Naive thymus-derived CD8-positive, alpha-beta T cell (primary cell): Measurements from ENCODE around the gene ARFIP2. TPM values are rescaled to one million over a fixed set of nuclear protein-coding genes. Genes with fewer than 3 reads are reported as not detected.

Experiments used
- ATAC-seq, 2 donors: fragments of 150-1000 bp; cut with Tn5 transposase in 1 of 2; sonication (Bioruptor Pico), chemical (Tn5 transposase) in 1 of 2; 1 replicate in 1 of 2; 2 replicates in 1 of 2; pipeline ENCODE4 v1.10.0; 2021; ENCODE audit warnings: mild to moderate bottlenecking in 2 of 2, moderate library complexity in 2 of 2
- POLR2A ChIA-PET: fragments of 350-600 bp; sonication (Branson Sonifier 250); formaldehyde crosslinking; loops from one replicate; lab custom pipeline; 2021; ENCODE audit warnings: antibody characterized with exemption; lab: Charles Lee
- DNase-seq, 10 donors: peaks; one replicate each; pipeline versions ENCODE4 v3.0.0 to v3.0.0-alpha.2; 2020 to 2022
- H3K27ac Mint-ChIP-seq, 10 donors: one replicate each; pipeline ENCODE4 v1.8.0; 2020 to 2022; ENCODE audit warnings: mild to moderate bottlenecking in 10 of 10, mixed read lengths in 10 of 10, moderate library complexity in 4 of 10, inconsistent platforms in 1 of 10
- H3K27me3 Mint-ChIP-seq, 5 donors: one replicate each; pipeline ENCODE4 v1.8.0; 2021 to 2022; ENCODE audit warnings: mixed read lengths in 5 of 5
- H3K36me3 Mint-ChIP-seq, 3 donors: one replicate each; pipeline ENCODE4 v1.8.0; 2020 to 2022; ENCODE audit warnings: mixed read lengths in 3 of 3, mild to moderate bottlenecking in 2 of 3, inconsistent platforms in 1 of 3
- H3K4me1 Mint-ChIP-seq, 4 donors: one replicate each; pipeline ENCODE4 v1.8.0; 2021 to 2022; ENCODE audit warnings: mixed read lengths in 4 of 4
- H3K4me3 Mint-ChIP-seq, 10 donors: one replicate each; pipeline ENCODE4 v1.8.0; 2020 to 2022; ENCODE audit warnings: mild to moderate bottlenecking in 10 of 10, mixed read lengths in 10 of 10, moderate library complexity in 6 of 10, inconsistent platforms in 1 of 10
- H3K9me3 Mint-ChIP-seq, 9 donors: one replicate each; pipeline ENCODE4 v1.8.0; 2020 to 2022; ENCODE audit warnings: mixed read lengths in 9 of 9, mild to moderate bottlenecking in 3 of 9, inconsistent platforms in 1 of 9, moderate library complexity in 1 of 9
- polyA plus RNA-seq, 3 donors: library from polyadenylated mRNA; unstranded; fragments of 300-500 nt; fragmentation: Illumina TruSeq; gene quantifications; one replicate each; pipeline ENCODE4 v1.2.3, GENCODE V29; 2021
- total RNA-seq, 8 experiments: library from RNA in 2 of 8; stranded (reverse) in 2 of 8; gene quantifications; one replicate each; pipeline ENCODE4 v1.2.3 and lab custom pipeline; 2021 to 2026

ARFIP2 gene
- total and polyA plus RNA-seq, 5 experiments from 2014 or later, result 31.1 to 56.1 (median 43.8) TPM

DNA sequence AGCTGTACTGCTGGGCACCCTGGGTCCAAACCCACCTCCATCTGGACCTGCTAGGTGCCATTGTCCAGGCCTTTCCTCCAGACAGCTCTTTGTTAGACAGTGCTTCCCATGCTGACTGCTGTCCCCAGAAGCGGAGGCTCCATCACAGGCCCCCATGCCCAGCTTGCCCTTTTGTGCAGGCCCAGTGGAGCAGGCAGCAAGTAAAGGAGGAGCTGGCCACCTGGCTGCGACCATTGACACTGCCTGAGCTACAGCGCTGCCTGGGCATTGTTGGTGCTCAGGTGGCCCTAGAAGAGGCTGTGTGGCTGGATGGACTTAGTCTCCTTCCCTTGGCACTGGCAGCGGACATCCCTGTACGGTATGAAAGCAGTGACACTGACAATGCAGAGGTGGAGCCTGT lies 17.4 kb upstream of the ARFIP2 start:
- no peak overlapping the region for H3K4me3 Mint-ChIP-seq
- H3K27me3 Mint-ChIP-seq, result peaks cover 0 to 1% (median 0%) of the 10 kb centered on the region in 5 donors
- H3K4me1 Mint-ChIP-seq, result peaks cover 3 to 35% (median 21%) of the 10 kb centered on the region in 4 donors
- H3K36me3 Mint-ChIP-seq, result peaks cover 0 to 70% (median 9%) of the 10 kb centered on the region in 3 donors
- DNase-seq (no peak), ATAC-seq (no peak)
- no peaks in the 10 kb centered on the region for H3K9me3 Mint-ChIP-seq
- H3K27ac Mint-ChIP-seq, result peak overlapping the region in 4 of 10 donors; percentile 17 to 76 (median 47)
- POLR2A ChIA-PET, result interaction anchor here (0.5 kb wide), 1 partner anchor 173 kb away, joined by 3 read pairs; no protein-coding TSS in a partner anchor

DNA sequence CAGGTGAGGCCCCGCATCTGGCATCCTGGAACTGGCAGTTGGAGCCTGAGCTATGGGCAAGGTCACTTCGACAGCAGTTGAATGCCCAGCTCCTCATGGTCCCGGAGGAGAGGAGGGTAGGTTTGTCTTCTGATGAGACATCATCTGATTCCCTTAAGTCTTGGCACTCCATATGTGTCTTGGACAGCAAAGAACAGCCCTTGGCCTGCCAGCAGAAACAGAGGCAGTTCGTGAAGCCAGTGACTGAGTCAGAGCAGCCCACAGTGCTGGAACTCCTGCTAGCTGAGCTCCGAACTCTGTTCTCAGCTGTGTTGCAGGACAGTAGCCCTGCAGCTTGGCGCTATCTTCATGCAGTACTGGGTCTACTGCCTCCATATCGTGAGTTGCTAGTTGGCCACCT lies 17.0 kb upstream of the ARFIP2 start:
- Mint-ChIP-seq H3K4me3 (no peak overlapping the region), H3K36me3 (peaks cover 0 to 70% (median 5%) of the 10 kb centered on the region in 3 donors), H3K27ac (peak overlapping the region in 1 of 10 donors; percentile 76), H3K27me3 (peaks cover 0 to 1% (median 0%) of the 10 kb centered on the region in 5 donors), H3K9me3 (no peaks in the 10 kb centered on the region), H3K4me1 (peaks cover 3 to 38% (median 23%) of the 10 kb centered on the region in 4 donors)
- DNase-seq (no peak), ATAC-seq (no peak)
- POLR2A ChIA-PET, result interaction anchor here (0.5 kb wide), 1 partner anchor 173 kb away, joined by 3 read pairs; no protein-coding TSS in a partner anchor

DNA sequence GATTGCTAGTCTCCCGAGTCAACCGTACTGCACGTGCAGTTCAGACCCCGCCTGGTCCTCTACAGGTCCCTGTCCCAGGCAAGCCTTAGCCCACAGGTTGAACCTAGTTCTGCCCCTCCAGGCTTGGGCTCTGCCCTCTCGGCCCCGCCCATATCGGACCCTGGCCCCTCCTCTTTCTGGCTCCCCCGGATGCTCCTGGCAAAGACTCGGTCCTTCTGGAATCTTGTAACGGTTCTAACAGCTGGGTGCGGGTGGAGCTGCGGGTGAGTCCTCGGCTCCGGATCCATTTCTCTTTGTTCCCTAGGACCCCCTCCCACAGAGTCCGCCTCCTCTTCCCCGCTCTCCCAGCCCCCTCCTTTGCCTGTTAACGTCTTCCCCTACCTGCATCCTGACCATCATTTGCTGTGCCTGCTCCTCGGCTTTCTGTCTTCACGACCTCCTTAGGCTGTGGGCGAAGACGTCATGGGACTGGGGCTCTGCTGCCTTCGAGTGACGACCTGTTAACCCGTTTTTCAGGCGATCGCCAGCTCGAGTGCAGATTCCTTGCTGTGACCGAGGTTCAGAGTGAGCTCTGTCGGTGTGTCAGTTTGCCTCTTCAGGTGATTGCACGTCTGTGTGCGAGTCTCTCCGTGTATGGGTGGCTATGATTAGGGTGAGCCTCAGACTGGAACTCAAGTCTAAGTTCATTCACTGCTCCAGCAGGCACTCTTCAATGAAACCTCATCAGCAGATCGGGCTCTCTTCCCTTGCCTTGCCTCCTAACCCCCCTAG lies 16.1 kb upstream of the ARFIP2 start, which contains the start of gene DNHD1:
DNHD1 (plus strand) TSS at position 212 of the 771 bp plus-strand sequence. CDS start 936 bp downstream, outside the sequence.
- no peak for DNase-seq
- H3K36me3 Mint-ChIP-seq, result peaks cover 0 to 71% (median 0%) of the 10 kb centered on the region in 3 donors
- ATAC-seq, result no peak
- H3K4me3 Mint-ChIP-seq, result no peak within 1 kb of the TSS
- H3K27ac Mint-ChIP-seq, result peak within 1 kb of the TSS in 3 of 10 donors; percentile 28 to 87 (median 43)
- peaks cover 5 to 41% (median 24%) of the 10 kb centered on the region in 4 donors for H3K4me1 Mint-ChIP-seq
- H3K27me3 Mint-ChIP-seq, result peaks cover 0 to 1% (median 0%) of the 10 kb centered on the region in 5 donors
- POLR2A ChIA-PET, result no interaction called here
- no peaks in the 10 kb centered on the region for H3K9me3 Mint-ChIP-seq

DNA sequence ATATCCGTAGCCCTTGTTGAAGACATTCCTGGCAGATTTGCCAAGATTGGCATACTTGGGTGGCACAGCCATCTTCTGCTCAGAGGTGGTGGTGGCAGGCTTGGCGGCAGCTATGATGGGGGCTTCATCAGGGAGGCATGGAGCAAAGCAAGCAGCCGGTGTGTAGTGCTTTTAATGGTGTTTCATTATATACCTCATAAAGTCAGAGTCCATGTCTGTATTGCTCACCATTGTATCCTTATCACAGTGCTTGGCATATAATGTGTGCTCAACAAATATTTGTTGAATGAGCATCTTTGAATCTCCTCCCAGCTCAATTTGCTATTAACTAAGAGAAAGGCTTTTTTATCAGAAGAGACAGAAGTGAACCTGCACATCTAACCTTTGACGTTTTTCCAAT lies 8.2 kb upstream of the ARFIP2 start:
- DNase-seq (no peak), ATAC-seq (no peak)
- peaks cover 5 to 26% (median 8%) of the 10 kb centered on the region in 4 donors for H3K4me1 Mint-ChIP-seq
- no peaks in the 10 kb centered on the region for H3K9me3 Mint-ChIP-seq
- H3K36me3 Mint-ChIP-seq, result peaks cover 0 to 54% (median 4%) of the 10 kb centered on the region in 3 donors
- H3K27me3 Mint-ChIP-seq, result no peaks in the 10 kb centered on the region
- peak overlapping the region in 6 of 10 donors; percentile 5 to 78 (median 28) for H3K27ac Mint-ChIP-seq
- POLR2A ChIA-PET, result no interaction called here
- no peak overlapping the region for H3K4me3 Mint-ChIP-seq

DNA sequence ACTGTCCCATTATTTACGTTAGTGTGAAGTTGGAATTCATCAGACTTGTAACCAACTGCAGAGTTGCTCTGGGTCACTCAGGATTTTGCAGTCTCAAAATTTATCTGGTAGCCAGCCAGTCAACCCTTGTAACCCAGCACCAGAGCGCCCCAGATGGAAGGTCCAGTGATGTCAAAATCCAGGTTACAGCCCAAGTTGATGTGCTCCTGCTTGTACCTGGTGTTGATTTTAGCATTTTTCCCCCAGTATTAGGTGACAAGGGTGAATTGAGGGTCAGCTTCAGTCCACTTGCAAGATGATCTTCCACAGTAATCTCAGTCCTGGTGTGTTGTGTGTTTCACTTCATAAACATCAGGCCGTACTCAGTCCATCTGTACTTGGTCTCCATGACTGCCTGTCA lies 7.7 kb upstream of the ARFIP2 start:
- Mint-ChIP-seq H3K27me3 (no peaks in the 10 kb centered on the region), H3K4me1 (peaks cover 5 to 25% (median 8%) of the 10 kb centered on the region in 4 donors), H3K9me3 (no peaks in the 10 kb centered on the region), H3K27ac (peak overlapping the region in 4 of 10 donors; percentile 35 to 78 (median 60)), H3K36me3 (peaks cover 0 to 51% (median 4%) of the 10 kb centered on the region in 3 donors), H3K4me3 (no peak overlapping the region)
- POLR2A ChIA-PET, result interaction anchor here (0.6 to 1.3 kb wide), 2 partner anchors 11 to 13 kb away, joined by 3 read pairs; no protein-coding TSS in a partner anchor
- ATAC-seq, result no peak
- DNase-seq, result no peak

DNA sequence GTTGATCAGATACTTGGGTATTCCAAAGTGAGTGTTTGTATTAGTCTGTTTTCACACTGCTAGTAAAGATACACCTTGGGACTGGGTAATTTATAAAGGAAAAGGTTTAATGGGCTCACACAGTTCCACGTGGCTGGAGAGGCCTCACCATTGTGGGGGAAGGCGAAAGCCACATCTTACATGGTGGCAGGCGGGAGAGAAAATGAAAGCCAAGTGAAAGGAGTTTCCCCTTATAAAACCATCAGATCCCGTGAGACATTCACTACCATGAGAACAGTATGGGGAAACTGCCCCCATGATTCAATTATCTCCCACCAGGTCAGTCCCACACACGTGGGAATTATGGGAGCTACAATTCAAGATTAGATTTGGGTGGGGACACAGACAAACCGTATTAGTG lies 7.2 kb upstream of the ARFIP2 start:
- DNase-seq, result no peak
- Mint-ChIP-seq H3K9me3 (no peaks in the 10 kb centered on the region), H3K4me3 (no peak overlapping the region), H3K27ac (peak overlapping the region in 6 of 10 donors; percentile 30 to 65 (median 52)), H3K27me3 (no peaks in the 10 kb centered on the region), H3K4me1 (peaks cover 6 to 23% (median 9%) of the 10 kb centered on the region in 4 donors), H3K36me3 (peaks cover 0 to 46% (median 4%) of the 10 kb centered on the region in 3 donors)
- POLR2A ChIA-PET, result interaction anchor here (0.6 to 1.3 kb wide), 2 partner anchors 11 to 12 kb away, joined by 3 read pairs; no protein-coding TSS in a partner anchor
- ATAC-seq, result no peak

DNA sequence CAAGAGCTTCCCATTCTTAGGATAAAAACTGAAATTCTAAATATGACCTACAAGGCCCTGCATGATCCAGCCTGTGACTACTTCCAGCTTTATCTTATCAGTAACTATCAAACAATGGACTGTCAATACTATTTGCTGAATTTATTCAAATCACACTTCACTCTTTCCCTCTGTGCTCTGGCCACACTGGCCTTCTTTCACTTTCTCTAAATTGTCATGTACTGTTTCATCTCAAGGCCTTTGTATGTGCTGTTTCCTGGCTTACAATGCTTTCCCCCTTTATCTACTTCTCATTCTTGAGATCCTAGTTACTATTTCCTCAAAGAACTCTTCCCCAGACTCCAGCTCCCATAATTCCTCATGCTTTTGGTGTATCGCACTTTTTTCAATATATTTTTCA lies 5.8 kb upstream of the ARFIP2 start:
- POLR2A ChIA-PET, result no interaction called here
- no peak overlapping the region for H3K4me3 Mint-ChIP-seq
- no peaks in the 10 kb centered on the region for H3K27me3 Mint-ChIP-seq
- no peak for ATAC-seq
- H3K36me3 Mint-ChIP-seq, result peaks cover 0 to 34% (median 4%) of the 10 kb centered on the region in 3 donors
- peaks cover 15 to 33% (median 20%) of the 10 kb centered on the region in 4 donors for H3K4me1 Mint-ChIP-seq
- no peak for DNase-seq
- H3K27ac Mint-ChIP-seq, result no peak overlapping the region
- no peaks in the 10 kb centered on the region for H3K9me3 Mint-ChIP-seq

DNA sequence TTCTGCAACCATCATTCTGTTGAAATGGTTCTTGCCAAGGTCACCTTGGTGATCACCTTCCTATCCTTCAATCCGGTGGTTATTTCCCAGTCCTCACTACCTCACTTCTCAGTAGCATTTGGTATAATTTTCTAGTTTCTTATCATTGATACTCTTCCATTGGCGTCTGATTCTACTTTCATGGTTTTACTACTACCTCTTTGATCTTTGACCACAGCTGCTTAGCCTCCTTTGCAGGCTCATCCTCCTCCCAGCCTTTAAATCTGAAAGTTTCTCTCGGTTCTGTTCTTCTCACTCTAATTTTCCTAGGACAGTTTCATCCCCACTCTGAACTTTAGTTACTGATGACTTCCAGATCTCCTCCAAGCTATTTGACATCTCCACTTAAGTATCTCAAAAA lies 5.1 kb upstream of the ARFIP2 start:
- Mint-ChIP-seq H3K4me1 (peaks cover 15 to 34% (median 22%) of the 10 kb centered on the region in 4 donors), H3K27ac (no peak overlapping the region), H3K27me3 (no peaks in the 10 kb centered on the region), H3K9me3 (no peaks in the 10 kb centered on the region), H3K4me3 (no peak overlapping the region), H3K36me3 (peaks cover 0 to 27% (median 4%) of the 10 kb centered on the region in 3 donors)
- POLR2A ChIA-PET, result no interaction called here
- DNase-seq, result no peak
- no peak for ATAC-seq

DNA sequence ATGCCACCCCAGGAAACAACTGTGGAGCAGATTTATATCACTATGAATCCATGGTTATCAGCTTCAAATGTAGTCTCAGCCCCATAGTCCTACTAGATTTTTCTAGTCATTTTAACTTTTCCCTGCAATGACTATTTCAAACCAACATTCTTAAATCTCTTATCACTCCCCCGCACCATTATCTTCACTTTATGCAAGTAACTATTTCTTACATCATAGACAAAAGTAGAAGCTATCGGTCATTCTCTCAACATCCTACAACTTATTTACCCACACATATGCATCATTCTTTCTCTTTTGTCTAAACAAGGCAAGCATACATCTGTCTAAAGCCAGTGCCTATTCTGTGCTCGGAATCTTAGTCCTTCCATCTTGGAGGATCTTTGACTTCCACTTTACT lies 4.5 kb upstream of the ARFIP2 start:
- Mint-ChIP-seq H3K27me3 (no peaks in the 10 kb centered on the region), H3K4me1 (peaks cover 20 to 40% (median 28%) of the 10 kb centered on the region in 4 donors), H3K27ac (no peak overlapping the region), H3K36me3 (peaks cover 0 to 21% (median 4%) of the 10 kb centered on the region in 3 donors), H3K9me3 (no peaks in the 10 kb centered on the region), H3K4me3 (no peak overlapping the region)
- POLR2A ChIA-PET, result no interaction called here
- DNase-seq, result no peak
- ATAC-seq, result no peak

DNA sequence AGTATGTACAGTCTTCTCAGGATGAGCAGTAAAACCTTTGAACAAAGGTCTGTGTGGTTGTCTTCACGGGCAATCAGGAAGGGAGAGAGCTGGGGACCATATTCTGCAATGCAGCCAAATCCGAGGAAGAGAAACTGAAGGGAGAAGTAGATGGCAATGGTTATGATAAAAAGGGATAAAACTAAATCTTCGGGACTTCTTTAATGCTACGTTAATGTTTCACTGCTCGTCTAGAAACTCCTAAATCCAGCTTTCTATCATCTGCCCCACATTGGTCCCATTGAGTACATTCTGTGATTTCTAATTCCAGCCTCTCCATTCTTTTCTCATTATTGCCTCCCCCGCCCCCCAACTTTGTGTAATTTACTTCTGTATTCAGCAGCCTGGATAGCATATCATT lies 1.9 kb upstream of the ARFIP2 start:
- H3K27me3 Mint-ChIP-seq, result no peaks in the 10 kb centered on the region
- peak overlapping the region; percentile 80 to 99 (median 99) for H3K27ac Mint-ChIP-seq
- peak overlapping the region; percentile 66 to 99 (median 96) for H3K4me3 Mint-ChIP-seq
- DNase-seq (no peak), ATAC-seq (no peak)
- H3K9me3 Mint-ChIP-seq, result no peaks in the 10 kb centered on the region
- peaks cover 0 to 6% (median 0%) of the 10 kb centered on the region in 3 donors for H3K36me3 Mint-ChIP-seq
- POLR2A ChIA-PET, result interaction anchor here (1.5 kb wide), 1 partner anchor 93 kb away, joined by 3 read pairs; the partner anchor contains the start of gene SMPD1
- H3K4me1 Mint-ChIP-seq, result peaks cover 26 to 48% (median 43%) of the 10 kb centered on the region in 4 donors

DNA sequence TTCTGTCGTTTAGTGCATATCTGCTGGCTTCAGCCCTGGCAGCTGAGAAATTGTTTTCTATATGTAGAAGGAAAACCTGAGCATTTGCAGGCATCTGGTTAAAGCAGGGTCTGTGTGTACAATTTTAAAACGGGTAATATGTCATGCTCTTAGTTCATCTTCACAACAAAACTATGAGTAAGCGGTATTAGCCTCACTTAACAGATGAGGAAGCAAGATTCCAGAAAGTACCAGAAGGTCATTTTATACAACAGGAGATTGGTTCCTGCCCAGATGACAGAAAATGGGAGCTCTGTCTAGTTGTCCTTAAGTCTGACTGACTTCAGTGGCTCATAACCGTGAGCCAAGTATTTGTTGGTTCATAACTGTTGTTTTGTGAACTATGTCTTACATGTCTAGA lies 1.3 kb upstream of the ARFIP2 start:
- POLR2A ChIA-PET, result interaction anchor here (0.9 to 2.1 kb wide), 16 partner anchors 9 to 264 kb away, joined by 3 to 22 read pairs (median 8); partner anchors contain the start of genes APBB1, ILK, MRPL17 and RRP8
- peak overlapping the region; percentile 80 to 99 (median 99) for H3K27ac Mint-ChIP-seq
- H3K27me3 Mint-ChIP-seq, result no peaks in the 10 kb centered on the region
- H3K9me3 Mint-ChIP-seq, result no peaks in the 10 kb centered on the region
- ATAC-seq, result no peak
- H3K4me3 Mint-ChIP-seq, result peak overlapping the region; percentile 66 to 99 (median 96)
- H3K4me1 Mint-ChIP-seq, result peaks cover 26 to 46% (median 43%) of the 10 kb centered on the region in 4 donors
- peaks cover 0 to 12% (median 0%) of the 10 kb centered on the region in 3 donors for H3K36me3 Mint-ChIP-seq
- DNase-seq, result no peak

DNA sequence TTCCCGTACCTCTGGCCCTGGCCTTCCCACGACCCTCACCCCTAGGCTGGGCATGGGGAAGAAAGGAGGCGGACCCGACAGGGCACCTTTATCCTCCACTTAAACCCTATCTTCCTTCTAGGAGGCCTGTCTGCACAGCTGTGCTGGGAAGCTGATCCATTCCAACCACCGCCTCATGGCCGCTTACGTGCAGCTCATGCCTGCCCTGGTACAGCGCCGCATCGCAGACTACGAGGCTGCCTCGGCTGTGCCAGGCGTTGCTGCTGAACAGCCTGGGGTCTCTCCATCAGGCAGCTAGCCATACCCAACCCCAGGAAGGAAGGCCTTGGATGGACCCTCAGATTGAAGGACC lies 769 bp upstream of the ARFIP2 start:
- Mint-ChIP-seq H3K4me3 (peak overlapping the region; percentile 93 to 99 (median 96)), H3K27ac (peak overlapping the region; percentile 96 to 99 (median 99)), H3K9me3 (no peaks in the 10 kb centered on the region), H3K4me1 (peaks cover 26 to 46% (median 43%) of the 10 kb centered on the region in 4 donors), H3K27me3 (no peaks in the 10 kb centered on the region), H3K36me3 (peaks cover 0 to 16% (median 0%) of the 10 kb centered on the region in 3 donors)
- DNase-seq, result no peak
- ATAC-seq, result peak in 1 of 2 donors; percentile 1
- POLR2A ChIA-PET, result interaction anchor here (0.6 to 2.1 kb wide), 24 partner anchors 9 to 265 kb away, joined by 3 to 22 read pairs (median 5); partner anchors contain the start of genes APBB1, ILK, MRPL17 and RRP8
